Right cardiac atrium (tissue), 5 donors: ENCODE measurements around the gene GRIP1. TPM values are rescaled to one million over a fixed set of nuclear protein-coding genes. Genes with fewer than 3 reads are reported as not detected.

Source experiments
- ATAC-seq, 2 donors: fragments of 200-7000 bp; cut with Tn5 transposase; one replicate each; pipeline versions ENCODE4 v1.8.0 to v1.9.1; 2020; ENCODE audit warnings: moderate library complexity in 2 of 2, mild to moderate bottlenecking in 1 of 2
- DNase-seq, 3 donors: peaks; one replicate each; pipeline ENCODE4 v3.0.0-alpha.2; 2020
- H3K27ac ChIP-seq: one replicate; pipeline ENCODE4 v1.5.1; 2013; ENCODE audit warnings: mild to moderate bottlenecking, low read length, control low read depth, moderate library complexity
- H3K27me3 ChIP-seq: one replicate; pipeline ENCODE4 v1.6.1; 2013; ENCODE audit not compliant: control insufficient read depth, insufficient read depth
- H3K4me1 ChIP-seq: one replicate; pipeline ENCODE4 v1.6.1; 2013; ENCODE audit warnings: low read length; ENCODE audit not compliant: control insufficient read depth, insufficient read depth
- H3K4me3 ChIP-seq: one replicate; pipeline ENCODE4 v1.5.1; 2013; ENCODE audit warnings: low read length, control low read depth
- H3K9me3 ChIP-seq: one replicate; pipeline ENCODE4 v1.6.1; 2013; ENCODE audit warnings: low read length; ENCODE audit not compliant: control insufficient read depth
- WGBS: extraction: QIAGEN DNeasy Blood & Tissue Kit; methylation state at CpG from one replicate; pipeline ENCODE4 v1.1.7; 2013; 5-methylcytosine and 5-hydroxymethylcytosine counted together
- intact Hi-C, 4 donors: fragments of 100-400 bp; cut with DNase I; formaldehyde crosslinking; loops; one replicate each; pipeline versions ENCODE4 v1.11.0 to v1.14.0; 2022 to 2023
- polyA plus RNA-seq: library from polyadenylated mRNA; stranded (reverse); fragments of 200-250 nt; gene quantifications from one replicate; pipeline ENCODE4 v1.2.3, GENCODE V29; 2013
- total RNA-seq, 4 donors: library from RNA; stranded (reverse); fragmentation: NEBNext Ultra II Directional; extraction: Animal tissue kit (Norgen Biotek cat#: 25700); gene quantifications; one replicate each; pipeline ENCODE4 v1.2.1, GENCODE V29; 2021
- donor health status: healthy with polysubstance abuse.
- donor health status: DM: no; HTN: yes; CAD: no.
- donor health status: DM: no; HTN: no; CAD: no.
- donor health status: DM: no; HTN: yes; CAD: no; lungs with severe emphysema.
- donor health status: DM: yes; HTN: yes; CAD: no.

GRIP1 gene
- total and polyA plus RNA-seq, 5 donors = 2.3 to 25.7 (median 14.9) TPM

DNA sequence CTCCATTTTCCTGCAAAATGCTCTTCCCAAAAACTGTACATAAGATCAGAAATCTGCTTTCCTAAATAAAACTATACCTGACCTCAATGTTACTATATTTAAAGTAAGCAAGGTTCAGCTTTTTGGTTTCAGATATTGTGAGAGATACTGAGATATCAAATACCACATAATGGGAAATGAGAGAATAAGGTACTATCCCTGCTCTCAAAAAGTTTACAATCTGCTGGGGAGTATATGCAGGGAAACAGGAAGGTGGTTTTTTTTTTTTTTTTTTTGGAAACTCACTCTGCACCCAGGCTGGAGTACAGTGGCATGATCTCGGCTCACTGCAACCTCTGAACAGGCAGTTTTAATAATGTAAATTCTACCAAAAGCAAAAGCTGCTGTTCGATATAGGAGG is 327.6 kb downstream of the GRIP1 start:
- intact Hi-C loops = no loop called here
- Histone ChIP-seq H3K4me3 (no peak overlapping the region), H3K4me1 (no peaks in the 10 kb centered on the region), H3K27me3 (no peaks in the 10 kb centered on the region), H3K27ac (no peak overlapping the region), H3K9me3 (no peaks in the 10 kb centered on the region)
- DNase-seq = no peak
- WGBS = 90% methylated on average over 2 of the region's 2 CpGs
- ATAC-seq = no peak

DNA sequence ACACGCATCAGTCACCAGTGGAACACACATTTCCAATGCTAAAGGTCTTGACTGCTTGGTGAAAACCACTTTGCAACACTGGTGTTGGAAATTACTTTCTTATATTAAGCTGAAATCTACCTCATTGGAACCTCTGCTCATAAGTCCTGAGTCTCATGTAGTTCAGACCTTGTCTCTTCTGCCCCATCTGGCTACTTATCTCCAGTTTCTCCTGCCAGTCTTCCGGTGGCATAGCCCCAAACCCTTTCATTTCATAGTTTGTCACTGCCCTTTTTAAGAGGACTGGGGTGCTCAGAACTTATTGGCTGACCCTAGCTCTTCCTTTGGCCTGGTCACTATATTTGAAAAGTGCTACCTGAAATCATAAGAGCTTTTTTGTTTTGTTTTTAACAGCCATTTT is 332.9 kb downstream of the GRIP1 start:
- no peak overlapping the region for H3K27ac ChIP-seq
- DNase-seq (no peak), ATAC-seq (no peak)
- no peak overlapping the region for H3K4me3 ChIP-seq
- H3K4me1 ChIP-seq = no peaks in the 10 kb centered on the region
- intact Hi-C loops = no loop called here
- 97% methylated on average over 2 of the region's 2 CpGs for WGBS
- no peaks in the 10 kb centered on the region for H3K9me3 ChIP-seq
- H3K27me3 ChIP-seq = no peaks in the 10 kb centered on the region

DNA sequence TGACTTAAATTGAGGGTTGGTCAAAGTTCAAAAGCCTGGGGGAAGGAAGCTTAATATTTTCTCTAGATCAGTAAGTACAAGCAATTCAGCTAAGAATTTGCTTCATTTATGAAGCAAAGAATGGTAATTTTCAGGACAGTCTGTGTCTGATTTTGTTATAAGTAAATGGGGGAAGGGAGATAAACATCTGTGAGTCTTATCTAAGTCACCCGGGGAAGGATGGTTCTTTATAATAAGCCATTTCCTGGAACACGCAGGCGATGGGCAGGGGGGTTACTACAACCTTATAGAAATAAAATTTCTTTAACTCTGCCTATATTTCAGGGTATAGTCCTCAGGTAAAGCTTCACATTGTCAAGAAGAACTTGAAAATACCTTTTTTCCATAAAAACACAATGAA is 333.7 kb downstream of the GRIP1 start:
- no peak for ATAC-seq
- intact Hi-C loops = no loop called here
- no peak overlapping the region for H3K4me3 ChIP-seq
- H3K9me3 ChIP-seq = no peaks in the 10 kb centered on the region
- no peaks in the 10 kb centered on the region for H3K4me1 ChIP-seq
- H3K27me3 ChIP-seq = no peaks in the 10 kb centered on the region
- DNase-seq = no peak
- WGBS = 76% methylated on average over 3 of the region's 3 CpGs
- no peak overlapping the region for H3K27ac ChIP-seq

DNA sequence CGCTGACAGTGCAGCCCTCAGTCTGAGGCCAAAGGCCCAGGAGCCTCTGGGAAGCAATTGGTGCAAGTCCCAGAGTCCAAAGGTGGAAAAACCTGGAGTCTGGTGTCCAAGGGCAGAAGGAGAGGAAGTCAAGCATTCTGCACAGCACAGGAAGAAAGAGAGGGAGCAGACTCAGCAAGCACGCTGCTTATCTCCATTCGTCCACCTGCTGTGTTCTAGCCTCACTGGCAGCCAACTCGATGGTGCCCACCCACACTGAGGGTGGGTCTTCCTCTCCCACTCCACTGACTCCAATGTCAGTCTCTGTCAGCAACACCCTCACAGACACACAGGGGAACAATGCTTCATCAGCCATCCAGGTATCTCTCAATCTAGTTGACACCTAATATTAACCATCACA is 337.8 kb downstream of the GRIP1 start:
- DNase-seq = no peak
- ATAC-seq = no peak
- no peak overlapping the region for H3K27ac ChIP-seq
- H3K9me3 ChIP-seq = no peaks in the 10 kb centered on the region
- intact Hi-C loops = no loop called here
- no peaks in the 10 kb centered on the region for H3K27me3 ChIP-seq
- no peaks in the 10 kb centered on the region for H3K4me1 ChIP-seq
- WGBS = 93% methylated on average over 4 of the region's 4 CpGs
- no peak overlapping the region for H3K4me3 ChIP-seq

DNA sequence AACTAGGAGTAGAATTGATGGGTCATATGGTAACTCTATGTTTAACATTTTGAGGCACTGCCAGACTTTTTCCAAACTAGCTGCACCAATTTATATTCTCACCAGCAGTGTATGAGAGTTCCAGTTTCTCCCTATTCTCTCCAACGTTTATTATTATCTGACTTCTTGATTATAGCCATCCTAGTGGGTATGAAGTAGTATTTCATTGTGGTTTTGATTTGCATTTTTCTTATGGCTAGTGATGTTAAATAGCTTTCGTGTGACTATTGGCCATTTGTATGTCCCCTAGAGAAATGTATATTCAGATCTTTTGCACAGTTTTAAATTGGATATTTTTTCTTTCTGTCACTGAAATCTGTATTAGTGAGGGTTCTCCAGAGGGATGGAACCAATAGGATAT is 338.7 kb downstream of the GRIP1 start:
- Histone ChIP-seq H3K4me3 (no peak overlapping the region), H3K27me3 (no peaks in the 10 kb centered on the region), H3K4me1 (no peaks in the 10 kb centered on the region), H3K27ac (no peak overlapping the region), H3K9me3 (no peaks in the 10 kb centered on the region)
- WGBS = 91% methylated on average over 2 of the region's 2 CpGs
- ATAC-seq (no peak), DNase-seq (no peak)
- intact Hi-C loops = no loop called here

DNA sequence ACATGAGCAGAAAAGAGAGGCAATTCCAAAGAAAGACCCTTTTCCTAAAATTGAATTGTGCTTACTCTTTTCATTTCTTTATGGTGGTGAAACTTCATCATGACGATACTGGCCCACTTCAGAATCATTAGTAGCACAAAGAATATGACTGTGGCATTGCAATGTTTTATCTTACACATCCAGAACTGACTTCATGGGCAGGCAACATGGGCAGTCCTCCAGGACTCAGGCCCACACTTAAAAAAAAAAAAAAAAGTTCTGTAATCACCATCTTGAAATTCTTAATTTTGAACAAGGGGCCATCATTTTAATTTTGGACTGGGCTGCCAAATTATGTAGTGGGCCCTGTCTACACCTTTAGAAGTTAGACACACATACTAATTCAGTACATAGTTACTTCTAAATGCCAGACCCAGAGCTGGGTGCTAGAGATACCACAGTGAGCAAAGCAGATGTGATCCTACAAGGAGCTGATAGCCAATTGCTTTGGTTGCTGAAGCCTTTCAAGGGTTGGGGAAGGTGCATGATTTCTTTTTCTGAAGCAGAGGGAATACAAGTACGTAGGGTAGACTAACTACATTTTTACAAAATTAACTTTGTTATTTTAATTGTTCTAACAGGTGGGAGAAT is 341.4 kb downstream of the GRIP1 start:
- Histone ChIP-seq H3K9me3 (no peaks in the 10 kb centered on the region), H3K27ac (no peak overlapping the region), H3K4me3 (no peak overlapping the region), H3K4me1 (no peaks in the 10 kb centered on the region), H3K27me3 (no peaks in the 10 kb centered on the region)
- intact Hi-C loops = no loop called here
- 84% methylated on average over 2 of the region's 2 CpGs for whole genome bisulfite sequencing
- ATAC-seq (no peak), DNase-seq (no peak)

DNA sequence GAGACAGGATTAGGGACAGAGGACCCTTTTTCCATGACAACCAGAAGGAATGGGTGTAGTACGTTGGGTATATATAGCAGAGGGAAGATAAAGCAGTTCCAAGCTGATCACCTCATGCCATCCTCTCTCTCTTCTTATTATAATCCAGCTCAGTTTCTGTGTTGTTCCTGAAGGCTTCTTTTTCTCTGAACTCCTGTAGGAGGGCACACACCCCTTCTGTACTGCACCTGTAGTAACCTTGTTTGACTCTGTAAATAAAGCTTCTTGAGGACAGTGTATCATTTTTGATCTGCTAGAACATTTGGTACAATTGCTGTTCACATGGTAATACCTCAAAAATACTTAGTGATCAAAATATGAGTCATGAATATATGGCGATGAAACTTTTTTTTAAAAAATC is 343.1 kb downstream of the GRIP1 start:
- Histone ChIP-seq H3K27ac (no peak overlapping the region), H3K4me1 (peaks cover 2% of the 10 kb centered on the region), H3K4me3 (no peak overlapping the region), H3K9me3 (no peaks in the 10 kb centered on the region), H3K27me3 (no peaks in the 10 kb centered on the region)
- ATAC-seq (no peak), DNase-seq (no peak)
- intact Hi-C loops = no loop called here
- WGBS = 91% methylated on average over 2 of the region's 2 CpGs

DNA sequence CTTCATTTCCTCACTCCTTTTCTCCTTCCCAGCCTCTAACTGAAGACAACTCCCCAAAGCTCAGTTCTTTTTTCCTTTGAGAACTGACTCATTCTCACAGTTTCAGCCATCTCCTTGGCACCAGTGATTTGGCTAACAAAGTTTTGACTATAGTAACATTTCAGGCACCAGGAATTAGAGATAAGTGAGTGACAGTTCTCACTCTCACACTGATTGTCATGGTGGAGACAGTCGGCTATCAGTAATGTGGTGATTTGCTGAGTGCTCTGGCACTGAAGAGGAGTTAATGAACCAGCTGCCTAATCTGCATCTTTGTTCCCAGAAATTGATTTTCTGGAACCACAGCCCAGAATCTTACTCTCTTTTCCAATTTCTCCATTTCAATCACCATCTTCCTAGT is 347.1 kb downstream of the GRIP1 start:
- Histone ChIP-seq H3K27me3 (no peaks in the 10 kb centered on the region), H3K9me3 (no peaks in the 10 kb centered on the region), H3K27ac (no peak overlapping the region), H3K4me1 (peaks cover 2% of the 10 kb centered on the region), H3K4me3 (no peak overlapping the region)
- WGBS = 42% methylated on average over 1 of the region's 1 CpG
- DNase-seq (no peak), ATAC-seq (peak; percentile 66 to 71)
- intact Hi-C loops = no loop called here

DNA sequence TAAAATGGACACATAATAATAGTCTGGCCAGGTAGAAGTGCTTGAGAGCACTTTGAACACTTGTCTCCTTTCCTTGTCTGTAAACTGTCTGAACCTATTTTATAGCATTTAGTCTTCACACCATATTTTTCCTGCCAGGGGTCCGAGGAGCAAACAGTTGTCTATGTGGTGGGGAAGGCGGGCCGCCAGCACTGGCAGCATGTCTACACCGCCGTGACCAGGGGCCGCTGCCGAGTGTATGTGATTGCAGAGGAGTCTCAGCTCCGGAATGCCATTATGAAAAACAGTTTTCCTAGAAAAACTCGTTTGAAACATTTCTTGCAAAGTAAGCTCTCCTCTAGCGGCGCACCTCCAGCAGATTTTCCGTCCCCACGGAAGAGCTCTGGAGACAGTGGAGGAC is 347.9 kb downstream of the GRIP1 start:
- whole genome bisulfite sequencing = 93% methylated on average over 13 of the region's 13 CpGs
- peaks cover 2% of the 10 kb centered on the region for H3K4me1 ChIP-seq
- no peaks in the 10 kb centered on the region for H3K27me3 ChIP-seq
- intact Hi-C loops = no loop called here
- no peak overlapping the region for H3K27ac ChIP-seq
- no peaks in the 10 kb centered on the region for H3K9me3 ChIP-seq
- ATAC-seq (no peak), DNase-seq (no peak)
- H3K4me3 ChIP-seq = no peak overlapping the region

DNA sequence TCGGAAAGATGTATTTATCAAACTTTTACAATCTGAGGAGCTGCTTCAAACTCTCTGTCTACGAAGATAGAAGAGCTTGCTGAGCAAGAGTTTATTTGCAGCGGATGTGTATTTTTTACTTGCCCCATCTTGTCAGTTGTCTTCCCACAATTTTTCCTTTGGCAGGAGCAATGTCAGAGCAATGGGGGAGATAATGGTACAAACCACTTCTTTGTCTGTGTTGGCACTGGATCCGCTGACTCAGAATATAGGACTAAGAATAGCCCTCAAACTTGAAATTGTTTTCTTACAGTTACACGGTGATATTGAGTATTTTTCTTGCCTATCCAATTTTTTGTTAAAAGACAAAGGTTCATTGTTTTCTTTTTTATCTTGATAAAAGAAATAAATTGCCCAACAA is 348.9 kb downstream of the GRIP1 start:
- Histone ChIP-seq H3K4me3 (no peak overlapping the region), H3K27ac (no peak overlapping the region), H3K4me1 (peaks cover 2% of the 10 kb centered on the region), H3K9me3 (no peaks in the 10 kb centered on the region), H3K27me3 (no peaks in the 10 kb centered on the region)
- ATAC-seq = peak in 1 of 2 donors; percentile 54
- DNase-seq = no peak
- intact Hi-C loops = no loop called here
- WGBS = 53% methylated on average over 5 of the region's 5 CpGs

DNA sequence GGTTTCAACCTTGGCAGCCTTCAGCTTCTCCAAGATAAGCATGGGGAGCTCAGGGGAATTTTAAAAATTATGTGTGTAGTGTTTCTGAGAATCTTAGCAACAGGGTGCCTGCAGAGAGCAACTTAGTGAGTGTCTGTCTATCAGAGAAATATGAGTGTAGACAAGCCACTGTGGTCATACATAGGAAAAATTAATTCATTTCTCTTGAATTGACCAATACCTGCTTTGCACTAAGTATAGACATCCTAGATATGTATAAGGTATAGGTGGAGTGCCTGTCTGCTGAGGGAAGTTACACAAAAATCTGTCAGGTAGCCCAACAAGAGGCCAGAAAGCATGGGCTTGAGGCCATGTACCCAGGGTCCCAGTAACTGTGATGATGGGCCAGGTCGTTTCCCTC is 355.9 kb downstream of the GRIP1 start:
- H3K4me3 ChIP-seq = no peak overlapping the region
- 93% methylated on average over 1 of the region's 1 CpG for WGBS
- intact Hi-C loops = loop anchor here in 1 of 4 donors (5.0 kb wide), 1 partner anchor 49 kb away; no protein-coding TSS in a partner anchor
- no peaks in the 10 kb centered on the region for H3K27me3 ChIP-seq
- H3K9me3 ChIP-seq = no peaks in the 10 kb centered on the region
- no peak for ATAC-seq
- H3K4me1 ChIP-seq = no peaks in the 10 kb centered on the region
- no peak overlapping the region for H3K27ac ChIP-seq
- DNase-seq = no peak

DNA sequence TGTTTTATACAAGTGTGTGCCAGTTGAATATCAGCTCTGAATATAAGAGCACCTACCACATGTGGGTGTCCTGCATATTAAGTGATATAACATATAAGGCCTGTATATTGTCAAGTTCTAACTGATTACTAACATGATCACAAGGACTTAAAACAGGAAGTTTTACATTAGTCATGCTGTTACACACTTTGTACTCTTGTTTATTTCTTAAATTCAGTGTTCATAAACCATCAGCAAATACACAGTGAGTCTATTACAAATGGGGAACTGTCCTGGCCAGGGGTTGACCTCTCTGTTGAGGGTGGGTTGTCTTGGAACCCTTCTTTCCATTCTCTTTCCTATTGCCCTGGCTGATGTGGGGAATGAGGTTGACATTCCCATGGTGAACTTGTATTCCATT is 357.4 kb downstream of the GRIP1 start:
- ATAC-seq = no peak
- H3K27ac ChIP-seq = no peak overlapping the region
- no peak for DNase-seq
- no peaks in the 10 kb centered on the region for H3K27me3 ChIP-seq
- H3K9me3 ChIP-seq = no peaks in the 10 kb centered on the region
- no peak overlapping the region for H3K4me3 ChIP-seq
- intact Hi-C loops = loop anchor here in 1 of 4 donors (5.0 kb wide), 1 partner anchor 51 kb away; no protein-coding TSS in a partner anchor
- no peaks in the 10 kb centered on the region for H3K4me1 ChIP-seq
